CD14-positive monocyte (primary cell): ENCODE measurements around the gene FAM98B. TPM values are rescaled to one million over a fixed set of nuclear protein-coding genes. Genes with fewer than 3 reads are reported as not detected.

Experiments used
- DNase-seq, 3 donors: peaks; one replicate each; pipeline ENCODE4 v3.0.0-alpha.2; 2011 to 2022
- H2AFZ ChIP-seq: 2 replicates; pipeline ENCODE4 v1.6.0; 2012; ENCODE audit warnings: mild to moderate bottlenecking, low read depth, low read length, inconsistent platforms; ENCODE audit not compliant: insufficient read depth, poor library complexity, severe bottlenecking
- H3K27ac ChIP-seq, 2 donors: 1 replicate in 1 of 2; 2 replicates in 1 of 2; pipeline ENCODE4 v1.5.1; 2012 to 2013; ENCODE audit warnings: low read length in 2 of 2, control low read depth in 1 of 2, inconsistent platforms in 1 of 2, low read depth in 1 of 2, mild to moderate bottlenecking in 1 of 2
- H3K27me3 ChIP-seq, 2 donors: one replicate each; pipeline versions ENCODE4 v1.6.0 to v1.6.1; 2011 to 2013; ENCODE audit warnings: low read length in 2 of 2; ENCODE audit not compliant: control insufficient read depth in 2 of 2, insufficient read depth in 2 of 2
- H3K36me3 ChIP-seq, 2 donors: replicated peaks in 1 of 2; 1 replicate in 1 of 2; 2 replicates in 1 of 2; pipeline versions ENCODE4 v1.5.1 to v1.6.1; 2012 to 2013; ENCODE audit warnings: low read length in 2 of 2, control low read depth in 1 of 2, inconsistent platforms in 1 of 2, mild to moderate bottlenecking in 1 of 2; ENCODE audit not compliant: insufficient read depth in 2 of 2, control insufficient read depth in 1 of 2
- H3K4me1 ChIP-seq, 2 donors: 1 replicate in 1 of 2; 2 replicates in 1 of 2; pipeline versions ENCODE4 v1.5.1 to v1.6.1; 2012 to 2013; ENCODE audit warnings: low read length in 2 of 2, control low read depth in 1 of 2, inconsistent platforms in 1 of 2, mild to moderate bottlenecking in 1 of 2, moderate library complexity in 1 of 2; ENCODE audit not compliant: insufficient read depth in 2 of 2, control insufficient read depth in 1 of 2
- H3K4me2 ChIP-seq: replicated peaks from 2 replicates; pipeline ENCODE3; 2012; ENCODE audit warnings: low read length, moderate library complexity, mild to moderate bottlenecking; ENCODE audit not compliant: poor library complexity, severe bottlenecking; ENCODE audit errors: extremely low read depth
- H3K4me3 ChIP-seq, 3 experiments: fragments of 200-600 bp in 1 of 3; sonication (generic) in 1 of 3; replicated peaks in 1 of 3; 1 replicate in 2 of 3; 2 replicates in 1 of 3; pipeline ENCODE4 v1.5.1; 2011 to 2013; ENCODE audit warnings: low read length in 3 of 3, mild to moderate bottlenecking in 3 of 3, control low read depth in 2 of 3, low read depth in 2 of 3, inconsistent platforms in 1 of 3, moderate library complexity in 1 of 3
- H3K79me2 ChIP-seq: 2 replicates; pipeline ENCODE4 v1.6.0; 2012; ENCODE audit warnings: mild to moderate bottlenecking, control low read depth, inconsistent platforms, low read length, moderate library complexity; ENCODE audit not compliant: insufficient read depth
- H3K9ac ChIP-seq: 2 replicates; pipeline ENCODE4 v1.6.0; 2017; ENCODE audit warnings: low read length, mild to moderate bottlenecking; ENCODE audit not compliant: insufficient read depth, poor library complexity, severe bottlenecking
- H3K9me3 ChIP-seq, 2 donors: replicated peaks in 1 of 2; 1 replicate in 1 of 2; 2 replicates in 1 of 2; pipeline versions ENCODE4 v1.5.1 to v1.6.1; 2012 to 2013; ENCODE audit warnings: low read length in 2 of 2, control low read depth in 1 of 2; ENCODE audit not compliant: control insufficient read depth in 1 of 2, insufficient read depth in 1 of 2
- H4K20me1 ChIP-seq: 2 replicates; pipeline ENCODE4 v1.6.0; 2012; ENCODE audit warnings: mild to moderate bottlenecking, low read length, control low read depth, moderate library complexity; ENCODE audit not compliant: insufficient read depth
- H3K27ac Mint-ChIP-seq, 7 donors: one replicate each; pipeline ENCODE4 v1.8.0; 2020; ENCODE audit warnings: mild to moderate bottlenecking in 7 of 7, mixed read lengths in 7 of 7, moderate library complexity in 6 of 7, inconsistent platforms in 2 of 7
- H3K27me3 Mint-ChIP-seq, 3 donors: one replicate each; pipeline ENCODE4 v1.8.0; 2021 to 2022; ENCODE audit warnings: low read depth in 3 of 3, mild to moderate bottlenecking in 3 of 3, mixed read lengths in 3 of 3, moderate library complexity in 3 of 3, inconsistent platforms in 1 of 3
- H3K36me3 Mint-ChIP-seq, 2 donors: one replicate each; pipeline ENCODE4 v1.8.0; 2020; ENCODE audit warnings: mixed read lengths in 2 of 2, inconsistent platforms in 1 of 2, mild to moderate bottlenecking in 1 of 2
- H3K4me1 Mint-ChIP-seq: one replicate; pipeline ENCODE4 v1.8.0; 2020; ENCODE audit warnings: mild to moderate bottlenecking, mixed read lengths
- H3K4me3 Mint-ChIP-seq, 2 donors: one replicate each; pipeline ENCODE4 v1.8.0; 2020; ENCODE audit warnings: mild to moderate bottlenecking in 2 of 2, mixed read lengths in 2 of 2, moderate library complexity in 1 of 2
- H3K9me3 Mint-ChIP-seq, 7 donors: one replicate each; pipeline ENCODE4 v1.8.0; 2020 to 2022; ENCODE audit warnings: mixed read lengths in 7 of 7, mild to moderate bottlenecking in 6 of 7, moderate library complexity in 6 of 7, inconsistent platforms in 2 of 7
- CTCF ChIP-seq: fragments of 200-600 bp; IDR thresholded peaks from one replicate; pipeline ENCODE4 v1.8.0; 2022; ENCODE audit warnings: antibody characterized with exemption, mild to moderate bottlenecking
- WGBS: methylation state at CpG from one replicate; pipeline ENCODE4 v1.1.5; 2013; ENCODE audit warnings: missing lambda C conversion rate; ENCODE audit not compliant: insufficient coverage; 5-methylcytosine and 5-hydroxymethylcytosine counted together
- intact Hi-C, 2 donors: fragments of 100-400 bp; cut with micrococcal nuclease; formaldehyde crosslinking; loops; one replicate each; pipeline versions ENCODE4 v1.15.0 to v1.15.1; 2023
- polyA plus RNA-seq, 3 donors: library from polyadenylated mRNA; depleted of rRNA in 1 of 3; unstranded in 2 of 3; stranded (reverse) in 1 of 3; fragments of 300-500 nt in 2 of 3; fragments of >200 nt in 1 of 3; fragmentation: Illumina TruSeq in 2 of 3; gene quantifications; 1 replicate in 2 of 3; 2 replicates in 1 of 3; pipeline ENCODE4 v1.2.3, GENCODE V29; 2012 to 2021

FAM98B gene
- polyA plus RNA-seq, 3 donors = 0.41 to 1.3 (median 0.69) TPM

DNA sequence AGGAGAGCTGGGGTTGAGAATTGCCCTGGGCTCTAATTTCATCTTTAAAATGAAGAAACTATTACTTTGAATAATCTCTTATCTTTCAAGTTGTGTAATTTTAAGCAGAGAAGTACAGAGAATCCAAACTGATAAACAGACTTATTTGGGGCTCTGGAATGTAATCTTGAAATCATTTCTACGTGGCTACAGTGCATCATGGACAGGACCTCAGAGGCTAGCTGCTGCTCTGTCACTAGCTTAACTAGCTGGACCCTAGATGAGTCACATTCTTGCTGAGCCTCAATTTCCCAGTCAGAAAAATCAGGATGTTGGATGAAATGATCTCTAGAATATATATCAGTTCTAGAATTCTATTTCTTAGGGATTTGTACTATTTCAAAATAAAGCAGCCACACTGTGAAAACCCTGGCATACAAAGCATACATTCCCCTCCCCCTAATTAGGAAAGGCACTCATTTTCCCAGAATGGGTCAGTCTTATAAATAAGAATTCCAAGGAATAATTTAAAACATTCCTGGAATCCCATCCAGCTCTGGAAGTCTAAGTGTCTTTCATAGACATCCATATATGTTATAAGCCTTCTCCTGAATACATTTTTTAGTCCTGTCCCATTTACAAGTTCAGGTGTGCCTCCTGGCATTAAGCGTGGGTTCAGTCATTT is 63.5 kb downstream of the FAM98B start:
- H3K36me3 Mint-ChIP-seq = no peaks in the 10 kb centered on the region
- no peak overlapping the region for H3K4me3 ChIP-seq
- no peaks in the 10 kb centered on the region for H3K9me3 Mint-ChIP-seq
- no peak overlapping the region for H2AFZ ChIP-seq
- no peak for TF ChIP-seq CTCF
- DNase-seq = no peak
- no peaks in the 10 kb centered on the region for H3K4me1 Mint-ChIP-seq
- H3K9me3 ChIP-seq = no peaks in the 10 kb centered on the region
- no peaks in the 10 kb centered on the region for H3K79me2 ChIP-seq
- peaks cover 0 to 6% (median 5%) of the 10 kb centered on the region in 3 donors for H3K27me3 Mint-ChIP-seq
- H3K27ac ChIP-seq = no peak overlapping the region
- H3K4me3 Mint-ChIP-seq = no peak overlapping the region
- no peaks in the 10 kb centered on the region for H3K4me1 ChIP-seq
- WGBS = 88% methylated on average over 1 of the region's 2 CpGs
- H3K4me2 ChIP-seq = no peak overlapping the region
- no peak overlapping the region for H3K27ac Mint-ChIP-seq
- no peaks in the 10 kb centered on the region for H4K20me1 ChIP-seq
- no peak overlapping the region for H3K9ac ChIP-seq
- H3K27me3 ChIP-seq = no peaks in the 10 kb centered on the region
- intact Hi-C loops = no loop called here
- no peaks in the 10 kb centered on the region for H3K36me3 ChIP-seq

DNA sequence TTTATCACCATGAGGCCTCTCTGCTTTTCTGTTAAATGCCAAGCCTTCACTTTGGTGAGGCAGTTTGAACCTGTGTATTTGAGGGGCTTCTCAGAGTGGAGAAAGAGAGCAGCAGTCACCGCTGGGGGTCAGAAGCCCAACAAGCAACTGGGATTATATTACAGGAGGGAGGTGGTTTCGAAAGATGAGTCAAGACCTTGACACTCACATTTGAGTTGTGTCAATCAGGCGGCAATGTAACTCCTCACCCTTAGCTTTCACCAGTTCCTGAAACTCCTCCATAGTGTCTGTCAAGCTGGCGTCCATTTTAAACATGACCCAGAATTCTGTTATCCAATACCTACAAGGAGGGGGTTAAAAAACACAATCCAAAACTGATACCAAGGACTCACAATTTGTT is 64.2 kb downstream of the FAM98B start:
- H3K27ac Mint-ChIP-seq = no peak overlapping the region

More for the DNA sequence above, 64.2 kb downstream of the FAM98B start:
- Histone ChIP-seq H2AFZ (no peak overlapping the region), H3K79me2 (no peaks in the 10 kb centered on the region), H3K9me3 (no peaks in the 10 kb centered on the region), H3K27ac (no peak overlapping the region), H3K4me1 (no peaks in the 10 kb centered on the region), H3K4me2 (no peak overlapping the region), H3K27me3 (no peaks in the 10 kb centered on the region), H3K4me3 (no peak overlapping the region), H3K36me3 (no peaks in the 10 kb centered on the region), H4K20me1 (no peaks in the 10 kb centered on the region), H3K9ac (no peak overlapping the region)
- WGBS = 80% methylated on average over 2 of the region's 4 CpGs
- Mint-ChIP-seq H3K4me1 (no peaks in the 10 kb centered on the region), H3K9me3 (no peaks in the 10 kb centered on the region), H3K27me3 (peaks cover 0 to 6% (median 3%) of the 10 kb centered on the region in 3 donors), H3K4me3 (no peak overlapping the region), H3K36me3 (no peaks in the 10 kb centered on the region)
- no peak for TF ChIP-seq CTCF
- intact Hi-C loops = no loop called here
- no peak for DNase-seq
